ENCODE results near the gene SRXN1. TPM values are rescaled to one million over a fixed set of nuclear protein-coding genes. Genes with fewer than 3 reads are reported as not detected.

Gene SRXN1
- total and polyA plus RNA-seq, 9 of the 15 experiments (the other 6 are each of a cell fraction or from before 2014, with no cell fraction given), result 6.8 to 36.4 (median 21.6) TPM

DNA sequence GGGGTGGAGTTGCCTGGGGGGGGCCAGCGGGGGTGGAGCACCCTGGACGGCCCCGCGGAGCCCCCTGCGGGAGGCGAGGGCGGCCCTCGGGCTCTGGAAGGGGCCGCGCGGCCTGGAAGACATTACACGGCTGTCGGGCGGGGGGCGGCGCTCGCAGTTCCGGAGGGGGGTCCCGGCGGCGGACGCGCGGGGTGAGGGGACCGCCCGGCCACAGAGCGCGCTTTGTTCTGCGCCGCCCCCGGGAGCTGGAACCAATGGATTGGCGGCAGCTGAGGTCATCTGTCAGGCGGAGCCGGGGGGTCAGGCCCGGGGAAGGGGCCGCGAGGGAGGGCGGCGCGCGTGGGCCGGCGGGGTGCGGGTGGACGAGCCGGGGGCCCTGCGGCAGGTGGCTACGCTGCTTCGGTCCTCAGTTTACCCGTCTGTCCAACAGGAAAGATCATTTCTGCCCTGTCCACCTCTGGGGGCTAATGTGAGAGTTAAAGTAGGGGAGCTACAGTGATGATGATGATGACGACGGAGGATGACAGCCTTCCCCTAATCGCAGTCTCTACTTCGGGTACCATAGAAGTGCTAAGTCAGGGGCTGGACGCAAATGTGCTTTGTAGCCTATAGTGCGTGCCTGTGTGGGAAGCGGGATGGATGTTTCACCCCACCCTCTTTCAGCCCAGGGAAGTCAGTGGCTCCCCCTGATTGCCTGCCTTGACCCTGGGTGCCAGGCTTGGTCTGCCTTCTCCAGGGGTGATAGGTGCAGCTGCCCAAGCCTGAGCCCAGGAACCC, 10.4 kb downstream of the SRXN1 start (continued):
- TF ChIP-seq PHF8 (IDR thresholded peaks at IDR 0.05; ENCODE audit: borderline replicate concordance, low read length) (peak; percentile 35; the same call in 1 of the 2 replicates), SMARCC2 (IDR thresholded peaks at IDR 0.05; ENCODE audit: low read depth) (no peak), CHCHD3 (CRISPR knock-in tag; IDR thresholded peaks at IDR 0.05) (no peak), DPF2 (IDR thresholded peaks at IDR 0.05) (no peak), CREB1 (IDR thresholded peaks at IDR 0.05) (no peak), CREB1 (CRISPR knock-in tag; IDR thresholded peaks at IDR 0.05) (0 out of 2 replicates have a peak, but pooled peaks have one; percentile 15), ZNF354B (CRISPR knock-in tag; IDR thresholded peaks at IDR 0.05) (no peak), CTBP1 (IDR thresholded peaks at IDR 0.05; ENCODE audit: borderline replicate concordance) (peak; percentile 40; the same call in 1 of the 2 replicates), GTF2A2 (tag; IDR thresholded peaks at IDR 0.05) (no peak), POLR2G (IDR thresholded peaks at IDR 0.05; ENCODE audit: low read depth, low read length) (peak; percentile 65), DACH1 (IDR thresholded peaks at IDR 0.05; ENCODE audit: partially characterized antibody) (no peak), CBFB (CRISPR knock-in tag; IDR thresholded peaks at IDR 0.05) (no peak), ATF1 (CRISPR knock-in tag; IDR thresholded peaks at IDR 0.05) (no peak), ATF1 (tag; IDR thresholded peaks at IDR 0.05) (0 out of 2 replicates have a peak, but pooled peaks have one; percentile 36), KDM5B (IDR thresholded peaks at IDR 0.05; ENCODE audit: insufficient replicate concordance, low read depth, low read length) (peak; percentile 28), HDAC3 (IDR thresholded peaks at IDR 0.05; ENCODE audit: borderline replicate concordance, partially characterized antibody) (no peak), HMG20B (CRISPR knock-in tag; IDR thresholded peaks at IDR 0.05) (no peak), RB1 (IDR thresholded peaks at IDR 0.05; ENCODE audit: low read depth) (0 out of 2 replicates have a peak, but pooled peaks have one; percentile 8), ARHGAP35 (IDR thresholded peaks at IDR 0.05; ENCODE audit: partially characterized antibody) (no peak), KAT2B (IDR thresholded peaks at IDR 0.05; ENCODE audit: low read depth, low read length) (no peak)
- TF ChIP-seq, protein P1, sequence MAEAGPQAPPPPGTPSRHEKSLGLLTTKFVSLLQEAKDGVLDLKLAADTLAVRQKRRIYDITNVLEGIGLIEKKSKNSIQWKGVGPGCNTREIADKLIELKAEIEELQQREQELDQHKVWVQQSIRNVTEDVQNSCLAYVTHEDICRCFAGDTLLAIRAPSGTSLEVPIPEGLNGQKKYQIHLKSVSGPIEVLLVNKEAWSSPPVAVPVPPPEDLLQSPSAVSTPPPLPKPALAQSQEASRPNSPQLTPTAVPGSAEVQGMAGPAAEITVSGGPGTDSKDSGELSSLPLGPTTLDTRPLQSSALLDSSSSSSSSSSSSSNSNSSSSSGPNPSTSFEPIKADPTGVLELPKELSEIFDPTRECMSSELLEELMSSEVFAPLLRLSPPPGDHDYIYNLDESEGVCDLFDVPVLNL (CRISPR knock-in tag; IDR thresholded peaks at IDR 0.05; ENCODE audit: low read depth), result no peak
- TF ChIP-seq, protein P2, sequence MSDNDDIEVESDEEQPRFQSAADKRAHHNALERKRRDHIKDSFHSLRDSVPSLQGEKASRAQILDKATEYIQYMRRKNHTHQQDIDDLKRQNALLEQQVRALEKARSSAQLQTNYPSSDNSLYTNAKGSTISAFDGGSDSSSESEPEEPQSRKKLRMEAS (CRISPR knock-in tag; IDR thresholded peaks at IDR 0.05), result 0 out of 2 replicates have a peak, but pooled peaks have one; percentile 23
- TF ChIP-seq, protein P3, sequence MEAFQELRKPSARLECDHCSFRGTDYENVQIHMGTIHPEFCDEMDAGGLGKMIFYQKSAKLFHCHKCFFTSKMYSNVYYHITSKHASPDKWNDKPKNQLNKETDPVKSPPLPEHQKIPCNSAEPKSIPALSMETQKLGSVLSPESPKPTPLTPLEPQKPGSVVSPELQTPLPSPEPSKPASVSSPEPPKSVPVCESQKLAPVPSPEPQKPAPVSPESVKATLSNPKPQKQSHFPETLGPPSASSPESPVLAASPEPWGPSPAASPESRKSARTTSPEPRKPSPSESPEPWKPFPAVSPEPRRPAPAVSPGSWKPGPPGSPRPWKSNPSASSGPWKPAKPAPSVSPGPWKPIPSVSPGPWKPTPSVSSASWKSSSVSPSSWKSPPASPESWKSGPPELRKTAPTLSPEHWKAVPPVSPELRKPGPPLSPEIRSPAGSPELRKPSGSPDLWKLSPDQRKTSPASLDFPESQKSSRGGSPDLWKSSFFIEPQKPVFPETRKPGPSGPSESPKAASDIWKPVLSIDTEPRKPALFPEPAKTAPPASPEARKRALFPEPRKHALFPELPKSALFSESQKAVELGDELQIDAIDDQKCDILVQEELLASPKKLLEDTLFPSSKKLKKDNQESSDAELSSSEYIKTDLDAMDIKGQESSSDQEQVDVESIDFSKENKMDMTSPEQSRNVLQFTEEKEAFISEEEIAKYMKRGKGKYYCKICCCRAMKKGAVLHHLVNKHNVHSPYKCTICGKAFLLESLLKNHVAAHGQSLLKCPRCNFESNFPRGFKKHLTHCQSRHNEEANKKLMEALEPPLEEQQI (IDR thresholded peaks at IDR 0.05), result no peak
- TF ChIP-seq, protein P4, sequence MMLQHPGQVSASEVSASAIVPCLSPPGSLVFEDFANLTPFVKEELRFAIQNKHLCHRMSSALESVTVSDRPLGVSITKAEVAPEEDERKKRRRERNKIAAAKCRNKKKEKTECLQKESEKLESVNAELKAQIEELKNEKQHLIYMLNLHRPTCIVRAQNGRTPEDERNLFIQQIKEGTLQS (IDR thresholded peaks at IDR 0.05), result 0 out of 2 replicates have a peak, but pooled peaks have one; percentile 8
- TF ChIP-seq, protein P4 (CRISPR knock-in tag; conservative IDR thresholded peaks at IDR 0.05), result no peak

Data from K562 (cell line).